Omental fat pad (tissue), 4 donors: Measurements from ENCODE around the gene TYROBP. TPM values are rescaled to one million over a fixed set of nuclear protein-coding genes. Genes with fewer than 3 reads are reported as not detected.
"Not testable (repeated sequence)": the region's sequence is repeated elsewhere in the genome, so short reads cannot be mapped to it uniquely, and the experiment has no call there.

Source experiments
- ATAC-seq: fragments of 150-250 bp; one replicate; pipeline ENCODE4 v1.9.1; 2016; ENCODE audit warnings: mild to moderate bottlenecking, moderate library complexity; ENCODE audit not compliant: low FRiP score
- DNase-seq: peaks from one replicate; pipeline ENCODE4 v3.0.0-alpha.2; 2019; ENCODE audit warnings: low spot score
- total RNA-seq, 4 donors: library from RNA; depleted of rRNA; stranded (reverse); fragments of >200 nt; gene quantifications; one replicate each; pipeline ENCODE4 v1.1.0, GENCODE V29; 2016
- TF ChIP-seq, protein P1 (sequence below), 3 donors: fragments of 450-650 bp; IDR thresholded peaks; one replicate each; pipeline ENCODE4 v1.5.1; 2016 to 2017; ENCODE audit warnings: antibody characterized with exemption in 3 of 3, mild to moderate bottlenecking in 3 of 3, moderate library complexity in 2 of 3

Gene TYROBP
- total RNA-seq, 4 donors from 2014 or later, result 171 to 490 (median 280) TPM

DNA sequence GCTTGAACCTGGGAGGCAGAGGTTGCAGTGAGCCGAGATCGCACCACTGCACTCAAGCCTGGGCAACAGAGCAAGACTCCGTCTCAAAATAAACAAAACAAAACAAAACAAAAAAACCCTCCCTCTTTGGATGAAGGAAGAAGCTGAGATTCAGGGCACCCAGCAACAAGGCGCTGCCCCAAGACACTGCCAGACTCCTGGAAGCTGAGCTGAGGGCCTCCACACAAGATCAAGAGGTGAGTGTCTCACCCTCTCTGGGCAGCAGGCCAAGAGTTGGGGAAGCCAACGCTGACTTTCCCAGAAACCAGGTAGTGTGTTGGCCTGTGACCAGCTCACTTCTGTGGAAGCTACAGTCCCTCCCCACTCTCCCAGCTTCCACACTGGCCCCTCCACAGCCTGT lies 3.7 kb upstream of the TYROBP start:
- TF ChIP-seq, protein P1, sequence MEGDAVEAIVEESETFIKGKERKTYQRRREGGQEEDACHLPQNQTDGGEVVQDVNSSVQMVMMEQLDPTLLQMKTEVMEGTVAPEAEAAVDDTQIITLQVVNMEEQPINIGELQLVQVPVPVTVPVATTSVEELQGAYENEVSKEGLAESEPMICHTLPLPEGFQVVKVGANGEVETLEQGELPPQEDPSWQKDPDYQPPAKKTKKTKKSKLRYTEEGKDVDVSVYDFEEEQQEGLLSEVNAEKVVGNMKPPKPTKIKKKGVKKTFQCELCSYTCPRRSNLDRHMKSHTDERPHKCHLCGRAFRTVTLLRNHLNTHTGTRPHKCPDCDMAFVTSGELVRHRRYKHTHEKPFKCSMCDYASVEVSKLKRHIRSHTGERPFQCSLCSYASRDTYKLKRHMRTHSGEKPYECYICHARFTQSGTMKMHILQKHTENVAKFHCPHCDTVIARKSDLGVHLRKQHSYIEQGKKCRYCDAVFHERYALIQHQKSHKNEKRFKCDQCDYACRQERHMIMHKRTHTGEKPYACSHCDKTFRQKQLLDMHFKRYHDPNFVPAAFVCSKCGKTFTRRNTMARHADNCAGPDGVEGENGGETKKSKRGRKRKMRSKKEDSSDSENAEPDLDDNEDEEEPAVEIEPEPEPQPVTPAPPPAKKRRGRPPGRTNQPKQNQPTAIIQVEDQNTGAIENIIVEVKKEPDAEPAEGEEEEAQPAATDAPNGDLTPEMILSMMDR (IDR thresholded peaks at IDR 0.05), result no peak
- peak; percentile 61 for ATAC-seq

DNA sequence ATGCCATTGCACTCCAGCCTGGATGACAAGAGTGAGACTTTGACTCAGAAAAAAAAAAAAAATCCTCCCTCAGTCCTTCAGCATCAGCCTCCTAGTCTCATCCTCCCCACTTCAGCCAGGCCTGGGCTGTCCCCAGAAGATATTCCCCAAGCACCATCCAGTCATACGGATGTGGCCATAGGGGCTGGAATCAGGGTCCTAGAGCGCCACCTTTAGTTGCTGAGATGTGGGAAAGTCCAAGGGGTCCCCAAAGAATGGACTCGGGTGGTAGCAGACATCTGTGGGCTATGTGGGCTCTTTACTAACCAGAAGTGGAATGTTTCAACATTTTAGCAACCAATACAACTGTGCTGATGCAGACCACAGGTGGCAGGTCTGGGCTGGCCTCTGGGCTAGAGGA lies 3.1 kb upstream of the TYROBP start:
- DNase-seq (no peak), ATAC-seq (no peak)
- TF ChIP-seq, protein P1 (IDR thresholded peaks at IDR 0.05), result no peak

More for the DNA sequence above, 3.7 kb upstream of the TYROBP start:
- DNase-seq, result no peak

DNA sequence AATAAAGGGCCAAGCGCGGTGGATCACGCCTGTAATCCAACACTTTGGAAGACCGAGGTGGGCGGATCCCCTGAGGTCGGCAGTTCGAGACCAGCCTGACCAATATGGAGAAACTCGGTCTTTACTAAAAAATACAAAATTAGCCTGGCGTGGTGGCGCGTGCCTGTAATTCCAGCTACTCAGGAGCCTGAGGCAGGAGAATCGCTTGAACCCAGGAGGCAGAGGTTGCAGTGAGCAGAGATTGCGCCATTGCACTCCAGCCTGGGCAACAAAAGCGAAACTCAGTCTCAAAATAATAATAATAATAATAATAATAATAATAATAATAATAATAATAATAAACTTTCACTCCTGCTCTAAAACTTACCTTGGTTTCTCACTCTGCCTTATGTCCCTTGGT lies 2.3 kb upstream of the TYROBP start:
- DNase-seq, ATAC-seq: not testable (repeated sequence)

DNA sequence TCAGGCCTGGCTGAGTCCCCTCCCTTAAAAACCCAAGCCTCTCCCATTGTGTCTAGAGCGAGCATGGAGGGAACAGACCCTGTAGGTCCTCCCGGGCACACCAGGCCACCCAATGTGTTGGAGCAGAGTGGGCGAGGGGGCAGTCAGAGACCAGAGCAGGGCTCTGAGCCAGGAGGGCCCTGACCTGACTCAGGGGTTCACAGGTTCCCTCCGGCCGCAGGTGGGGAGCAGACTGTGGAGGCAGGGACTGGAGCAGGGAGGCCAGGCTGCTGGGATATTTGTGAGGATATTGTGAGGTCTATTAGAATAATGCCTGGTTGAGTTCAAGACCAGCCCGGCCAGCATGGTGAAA lies 1.6 kb upstream of the TYROBP start:
- TF ChIP-seq, protein P1 (IDR thresholded peaks at IDR 0.05), result no peak
- ATAC-seq, result no peak
- no peak for DNase-seq

DNA sequence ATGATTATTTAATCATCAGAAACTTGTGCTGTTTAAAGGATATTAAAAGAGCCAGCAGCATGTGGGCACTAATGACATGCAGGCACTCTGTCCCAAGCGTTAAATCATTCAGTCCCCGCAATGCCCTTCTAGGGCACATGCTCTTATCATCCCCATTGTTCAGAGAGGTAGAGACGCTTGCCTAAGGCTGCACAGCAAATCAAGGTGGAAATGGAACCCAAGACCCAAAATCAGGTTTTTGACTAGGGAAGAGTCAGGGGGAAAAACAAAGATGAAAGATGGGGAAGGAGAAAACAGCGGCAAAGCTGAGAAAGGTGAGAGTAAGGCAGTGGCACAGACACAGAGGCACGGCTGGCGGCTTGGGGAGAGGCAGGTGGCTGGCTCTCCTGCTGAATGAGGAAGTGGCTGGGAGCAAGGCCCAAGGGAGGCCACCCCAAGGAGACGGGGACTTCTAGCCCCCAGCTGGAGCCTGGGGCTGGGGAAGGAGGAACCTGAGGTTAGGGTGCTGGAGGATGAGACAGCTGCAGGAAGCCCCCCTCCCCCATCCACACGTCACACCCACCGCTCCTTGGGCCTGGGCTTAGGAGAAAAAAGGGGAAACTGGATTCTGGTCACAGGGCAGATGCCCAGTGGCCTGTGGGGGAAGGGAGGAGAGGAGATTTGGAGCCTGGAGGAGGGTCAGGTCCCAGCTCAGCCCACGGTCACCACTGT lies 1.0 kb upstream of the TYROBP start:
- DNase-seq (no peak), ATAC-seq (peak; percentile 22)
- TF ChIP-seq, protein P1 (IDR thresholded peaks at IDR 0.05), result no peak

DNA sequence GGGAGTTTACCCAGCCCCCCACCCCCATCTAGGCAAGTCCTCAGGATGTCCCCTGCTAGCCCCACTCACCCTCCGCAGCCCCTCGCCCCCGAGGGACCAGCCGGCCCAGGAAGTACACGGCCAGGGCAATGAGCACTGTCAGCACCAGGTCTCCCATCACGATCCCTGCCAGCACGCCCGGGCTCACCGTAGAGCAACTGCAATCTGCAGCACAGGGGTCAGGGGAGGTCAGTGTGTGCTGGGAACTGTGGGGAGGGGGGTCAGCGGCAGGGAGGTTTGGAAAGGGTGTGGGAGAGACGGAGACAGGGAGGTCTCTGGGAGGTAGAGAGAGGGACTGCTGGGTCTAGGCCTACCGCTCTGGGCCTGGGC lies 734 bp downstream of the TYROBP start:
- no peak for DNase-seq
- no peak for ATAC-seq
- TF ChIP-seq, protein P1 (IDR thresholded peaks at IDR 0.05), result no peak

DNA sequence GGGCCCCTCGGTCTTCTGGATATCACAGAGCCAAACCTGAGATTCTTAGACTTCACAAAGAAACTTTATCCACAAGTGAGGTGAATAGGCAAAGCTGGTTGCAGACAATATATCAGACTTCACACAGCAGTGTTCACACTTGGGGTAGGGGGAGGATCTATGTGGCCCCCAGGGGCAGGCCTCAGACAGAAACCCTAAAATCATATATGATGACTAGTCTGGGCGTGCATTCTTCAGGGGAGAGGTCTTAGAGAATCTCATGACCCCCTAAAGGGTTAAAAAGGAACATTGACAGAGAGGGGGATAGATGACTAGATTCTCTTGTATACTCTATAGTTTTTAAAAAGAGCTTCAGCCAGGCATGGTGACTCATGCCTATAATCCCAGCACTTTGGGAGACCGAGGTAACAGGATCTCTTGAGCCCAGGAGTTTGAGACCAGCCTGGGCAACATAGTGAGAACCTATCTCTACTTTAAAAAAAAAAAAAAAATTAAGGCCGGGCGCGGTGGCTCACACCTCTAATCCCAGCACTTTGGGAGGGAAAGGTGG lies 2.8 kb downstream of the TYROBP start:
- ATAC-seq (no peak), DNase-seq (no peak)
- TF ChIP-seq, protein P1 (IDR thresholded peaks at IDR 0.05), result no peak
